RPMI8226 (cell line): ENCODE measurements around the gene CSNK2B.

Experiments
- DNase-seq: peaks from one replicate; pipeline ENCODE4 v3.0.0-alpha.2; 2015

CSNK2B gene

GRCh38 chr6:31662124-31662723 is 3.7 kb upstream of the CSNK2B start:
- DNase-seq, result no peak

GRCh38 chr6:31663126-31663960 is 2.5 kb upstream of the CSNK2B start:
- DNase-seq, result no peak

- DNase-seq, result no peak
Measured at GRCh38 chr6:31663961-31664789, 1.7 kb upstream of the CSNK2B start.

- peak; percentile 95 for DNase-seq
Measured at GRCh38 chr6:31664790-31665500, 935 bp upstream of the CSNK2B start, which contains the start of gene GPANK1. TSS of gene GPANK1 (minus strand) at chr6:31664997. CDS start at chr6:31664478, 519 bp downstream.

GRCh38 chr6:31666337-31666965 is 571 bp downstream of the CSNK2B start:
- DNase-seq, result no peak

GRCh38 chr6:31669676-31670075 is 3.8 kb downstream of the CSNK2B start, which contains the start of gene LY6G5B:
TSS of gene LY6G5B (plus strand) at chr6:31669976. CDS start at chr6:31670951, 975 bp downstream.
- DNase-seq, result no peak

- peak; percentile 34 for DNase-seq
Measured at GRCh38 chr6:31676322-31676903, 10.5 kb downstream of the CSNK2B start.

GRCh38 chr6:31676904-31677303 is 11.0 kb downstream of the CSNK2B start:
- no peak for DNase-seq

GRCh38 chr6:31677955-31678354 is 12.1 kb downstream of the CSNK2B start:
- DNase-seq, result peak; percentile 81

- peak; percentile 77 for DNase-seq
Measured at GRCh38 chr6:31680226-31681134, 14.6 kb downstream of the CSNK2B start, which contains the start of gene LY6G5C. TSS of gene LY6G5C (minus strand) at chr6:31681067. CDS start at chr6:31680373, 694 bp downstream.

- peak; percentile 68 for DNase-seq
Measured at GRCh38 chr6:31681135-31681671, 15.3 kb downstream of the CSNK2B start.

- DNase-seq, result no peak
Measured at GRCh38 chr6:31683591-31683990, 17.7 kb downstream of the CSNK2B start.

GRCh38 chr6:31686483-31686882 is 20.6 kb downstream of the CSNK2B start:
- no peak for DNase-seq

- DNase-seq, result no peak
Measured at GRCh38 chr6:31687321-31687720, 21.4 kb downstream of the CSNK2B start.

GRCh38 chr6:31687860-31688693 is 22.2 kb downstream of the CSNK2B start:
- DNase-seq, result no peak

GRCh38 chr6:31689249-31690110 is 23.6 kb downstream of the CSNK2B start:
- DNase-seq, result no peak

- DNase-seq, result no peak
Measured at GRCh38 chr6:31690231-31691077, 24.6 kb downstream of the CSNK2B start.
